ENCODE measurements around the gene TRIP12.

- TF ChIP-seq CTCF (IDR thresholded peaks at IDR 0.05) (no peak), POLR2A (IDR thresholded peaks at IDR 0.05) (no peak)
Measured at GRCh38 chr2:229774237-229774636, 147.6 kb downstream of the TRIP12 start.
